Activated naive CD8-positive, alpha-beta T cell (primary cell): ENCODE results near the gene RNU2-1.
A peak's percentile ranks its signal among the peaks of the same experiment; 100 is the strongest.
"Not testable (repeated sequence)": the region's sequence is repeated elsewhere in the genome, so short reads cannot be mapped to it uniquely, and the experiment has no call there.

ENCODE experiments used
- H3K27ac Mint-ChIP-seq: one replicate; pipeline ENCODE4 v1.8.0; 2021; ENCODE audit warnings: mixed read lengths
- H3K27me3 Mint-ChIP-seq: one replicate; pipeline ENCODE4 v1.8.0; 2021; ENCODE audit warnings: mixed read lengths
- H3K36me3 Mint-ChIP-seq: one replicate; pipeline ENCODE4 v1.8.0; 2021; ENCODE audit warnings: mixed read lengths
- H3K4me1 Mint-ChIP-seq: one replicate; pipeline ENCODE4 v1.8.0; 2021; ENCODE audit warnings: low read depth, mixed read lengths
- H3K4me3 Mint-ChIP-seq: one replicate; pipeline ENCODE4 v1.8.0; 2021; ENCODE audit warnings: mild to moderate bottlenecking, mixed read lengths
- H3K9me3 Mint-ChIP-seq: one replicate; pipeline ENCODE4 v1.8.0; 2021; ENCODE audit warnings: low read depth, mixed read lengths

Gene RNU2-1

DNA sequence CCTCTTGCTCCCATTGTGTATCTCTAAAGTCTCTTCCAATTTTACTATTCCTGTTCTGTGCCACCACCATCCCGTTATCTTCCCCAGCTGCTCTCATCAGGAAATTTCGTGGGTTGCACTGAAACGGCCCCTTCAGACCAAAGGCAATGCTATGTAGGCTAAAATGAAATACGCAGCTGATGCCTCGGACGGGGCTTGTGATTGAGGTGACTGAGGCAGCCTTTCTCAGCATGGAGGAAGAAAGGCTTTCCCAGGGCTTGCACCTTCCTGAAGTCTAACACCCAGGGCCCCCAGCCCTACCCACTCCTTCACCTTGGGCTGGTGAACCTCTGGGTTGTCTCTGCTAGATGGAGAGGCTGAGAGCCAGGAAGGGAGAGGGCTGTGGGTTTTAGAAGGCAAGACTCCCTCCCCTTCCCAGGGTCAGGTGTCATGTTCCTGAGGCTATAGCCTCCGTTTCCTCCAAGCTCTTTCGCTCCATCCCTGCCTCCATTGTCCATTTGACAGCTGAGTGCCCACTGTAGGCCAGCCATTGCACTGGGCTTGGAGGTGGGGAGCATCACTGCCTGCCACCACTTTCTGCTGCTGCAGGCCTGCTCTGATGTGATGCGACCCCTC lies 13.2 kb downstream of the RNU2-1 start:
- H3K27ac Mint-ChIP-seq, result no peak overlapping the region
- H3K9me3 Mint-ChIP-seq, result no peaks in the 10 kb centered on the region
- H3K4me1 Mint-ChIP-seq, result peaks cover 31% of the 10 kb centered on the region
- no peak overlapping the region for H3K4me3 Mint-ChIP-seq
- no peaks in the 10 kb centered on the region for H3K27me3 Mint-ChIP-seq
- H3K36me3 Mint-ChIP-seq, result peaks cover 7% of the 10 kb centered on the region

- Mint-ChIP-seq H3K27ac (peak overlapping the region; percentile 64), H3K36me3 (peaks cover 7% of the 10 kb centered on the region), H3K4me1 (peaks cover 32% of the 10 kb centered on the region), H3K27me3 (no peaks in the 10 kb centered on the region), H3K9me3 (no peaks in the 10 kb centered on the region), H3K4me3 (no peak overlapping the region)
Measured at GRCh38 chr17:43219746-43220380, 13.9 kb downstream of the RNU2-1 start.

DNA sequence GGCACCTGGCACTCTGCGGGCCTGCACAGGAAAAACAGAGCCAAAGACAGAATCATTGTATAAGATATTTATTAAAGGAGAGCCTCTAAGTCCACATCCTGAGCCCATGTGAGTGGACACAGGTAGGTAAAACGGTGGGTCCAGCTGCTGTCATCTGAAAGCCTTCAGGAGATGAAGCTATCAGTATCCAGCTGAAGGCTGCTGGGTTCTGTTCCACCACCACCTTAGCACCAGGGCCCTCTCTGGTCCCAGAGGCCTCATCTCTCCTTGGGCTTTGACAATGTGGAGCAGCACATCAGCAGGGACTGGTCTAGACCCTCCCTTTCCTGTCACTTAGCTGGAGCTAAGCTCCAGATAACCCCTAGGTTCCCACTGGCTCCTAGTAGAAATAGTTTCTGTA lies 14.8 kb downstream of the RNU2-1 start:
- Mint-ChIP-seq H3K9me3 (no peaks in the 10 kb centered on the region), H3K4me1 (peaks cover 33% of the 10 kb centered on the region), H3K4me3 (no peak overlapping the region), H3K36me3 (peaks cover 5% of the 10 kb centered on the region), H3K27ac (peak overlapping the region; percentile 50), H3K27me3 (no peaks in the 10 kb centered on the region)

DNA sequence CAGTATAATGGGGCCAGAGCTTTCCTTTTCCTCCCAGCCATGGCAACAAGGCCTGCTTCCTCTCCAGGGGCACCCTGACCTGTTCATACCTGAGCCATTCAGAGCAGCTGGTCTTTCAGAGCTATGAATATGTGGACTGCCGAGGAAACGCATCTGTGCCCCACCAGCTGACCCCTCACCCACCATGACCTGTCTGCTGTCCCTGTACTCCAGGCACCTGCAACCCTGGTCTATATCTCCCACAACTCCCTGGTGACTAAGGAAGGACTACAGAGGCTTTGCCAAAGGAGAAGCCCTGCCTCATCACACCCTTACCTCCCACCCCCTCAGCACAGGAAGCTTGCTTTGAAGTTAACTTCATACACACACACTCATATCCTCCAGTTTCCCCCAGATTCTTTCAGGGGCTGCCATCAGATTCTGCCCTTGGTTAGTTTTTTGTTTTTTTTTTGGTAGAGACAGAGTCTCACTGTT lies 16.1 kb downstream of the RNU2-1 start:
- Mint-ChIP-seq H3K36me3 (peaks cover 2% of the 10 kb centered on the region), H3K27ac (peak overlapping the region; percentile 83), H3K4me3 (peak overlapping the region; percentile 79), H3K27me3 (no peaks in the 10 kb centered on the region), H3K4me1 (peaks cover 47% of the 10 kb centered on the region), H3K9me3 (no peaks in the 10 kb centered on the region)

DNA sequence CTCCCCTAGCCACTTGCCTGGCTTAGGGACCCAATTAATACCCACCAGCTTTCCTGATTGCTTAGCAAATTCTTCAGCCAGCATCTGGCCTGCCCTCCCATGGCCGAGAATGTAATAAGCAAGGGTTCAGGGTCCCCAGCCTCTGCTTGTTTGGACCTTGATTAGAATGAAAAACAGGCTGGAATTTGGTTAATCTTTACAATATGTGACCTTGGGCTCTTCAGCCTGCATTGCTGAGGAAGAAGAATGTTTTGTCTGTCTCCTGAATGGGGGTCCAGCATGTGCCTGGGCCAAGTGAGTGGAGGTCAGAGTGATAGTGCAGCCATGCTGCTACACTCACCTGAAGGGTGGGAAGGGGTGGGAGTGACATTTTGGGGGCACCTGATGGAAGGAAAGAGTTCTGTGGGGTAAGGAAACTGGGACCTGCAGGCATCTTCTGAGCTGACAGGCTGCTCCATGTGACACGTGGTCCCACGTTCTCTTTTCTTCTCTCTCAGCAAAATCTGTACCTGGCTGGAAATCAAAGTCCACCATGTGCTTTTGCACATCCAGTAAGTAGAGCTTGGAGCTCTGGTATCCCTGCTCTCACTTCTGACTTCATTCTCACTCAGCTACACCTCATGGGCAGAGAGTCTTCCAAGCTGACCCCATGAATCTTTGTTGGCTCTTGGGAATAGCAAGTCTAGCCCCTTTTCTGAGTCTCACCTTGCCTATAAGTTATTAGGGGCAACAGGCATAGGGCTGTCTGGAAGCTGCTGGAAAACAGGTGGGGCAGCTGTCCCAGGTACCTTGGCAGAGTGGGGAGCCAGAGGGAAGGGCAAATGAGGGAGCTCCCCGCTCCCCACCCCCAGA lies 16.8 kb downstream of the RNU2-1 start:
- Mint-ChIP-seq H3K4me1 (peaks cover 53% of the 10 kb centered on the region), H3K27ac (peak overlapping the region; percentile 83), H3K36me3 (peaks cover 2% of the 10 kb centered on the region), H3K27me3 (no peaks in the 10 kb centered on the region), H3K4me3 (no peak overlapping the region), H3K9me3 (no peaks in the 10 kb centered on the region)

DNA sequence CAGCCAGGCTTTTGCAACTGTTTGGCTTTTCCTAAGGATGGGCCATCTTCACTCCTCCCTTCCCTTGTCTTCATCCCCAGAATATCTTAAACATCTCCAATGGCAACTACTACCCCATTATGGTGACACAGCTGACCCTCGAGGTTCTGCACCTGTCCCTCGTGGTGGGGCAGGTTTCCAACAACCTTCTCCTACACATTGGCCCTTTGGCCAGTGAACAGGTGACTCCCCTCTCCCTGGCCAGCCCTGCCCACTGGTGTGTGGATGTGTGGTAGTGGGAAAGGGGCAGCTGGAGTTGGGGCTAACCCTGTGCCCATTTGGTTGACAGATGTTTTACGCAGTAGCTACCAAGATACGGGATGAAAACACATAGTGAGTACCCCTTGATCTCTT lies 17.4 kb downstream of the RNU2-1 start:
- Mint-ChIP-seq H3K36me3 (peaks cover 2% of the 10 kb centered on the region), H3K4me1 (peaks cover 54% of the 10 kb centered on the region), H3K27me3 (no peaks in the 10 kb centered on the region), H3K4me3 (no peak overlapping the region), H3K9me3 (no peaks in the 10 kb centered on the region), H3K27ac (no peak overlapping the region)

- Mint-ChIP-seq H3K4me1 (peaks cover 63% of the 10 kb centered on the region), H3K4me3 (no peak overlapping the region), H3K9me3 (no peaks in the 10 kb centered on the region), H3K27ac (no peak overlapping the region), H3K27me3 (no peaks in the 10 kb centered on the region), H3K36me3 (peaks cover 4% of the 10 kb centered on the region)
Measured at GRCh38 chr17:43215341-43215740, 18.4 kb downstream of the RNU2-1 start.

GRCh38 chr17:43213545-43213944 lies 20.2 kb downstream of the RNU2-1 start:
- peak overlapping the region; percentile 16 for H3K27ac Mint-ChIP-seq
- peaks cover 2% of the 10 kb centered on the region for H3K36me3 Mint-ChIP-seq
- H3K4me3 Mint-ChIP-seq, result peak overlapping the region; percentile 96
- no peaks in the 10 kb centered on the region for H3K27me3 Mint-ChIP-seq
- no peaks in the 10 kb centered on the region for H3K9me3 Mint-ChIP-seq
- H3K4me1 Mint-ChIP-seq, result peaks cover 57% of the 10 kb centered on the region

GRCh38 chr17:43212641-43213490 lies 20.9 kb downstream of the RNU2-1 start:
- H3K36me3 Mint-ChIP-seq, result peaks cover 2% of the 10 kb centered on the region
- peaks cover 50% of the 10 kb centered on the region for H3K4me1 Mint-ChIP-seq
- H3K27ac Mint-ChIP-seq, result peak overlapping the region; percentile 96
- peak overlapping the region; percentile 96 for H3K4me3 Mint-ChIP-seq
- no peaks in the 10 kb centered on the region for H3K9me3 Mint-ChIP-seq
- H3K27me3 Mint-ChIP-seq, result no peaks in the 10 kb centered on the region

DNA sequence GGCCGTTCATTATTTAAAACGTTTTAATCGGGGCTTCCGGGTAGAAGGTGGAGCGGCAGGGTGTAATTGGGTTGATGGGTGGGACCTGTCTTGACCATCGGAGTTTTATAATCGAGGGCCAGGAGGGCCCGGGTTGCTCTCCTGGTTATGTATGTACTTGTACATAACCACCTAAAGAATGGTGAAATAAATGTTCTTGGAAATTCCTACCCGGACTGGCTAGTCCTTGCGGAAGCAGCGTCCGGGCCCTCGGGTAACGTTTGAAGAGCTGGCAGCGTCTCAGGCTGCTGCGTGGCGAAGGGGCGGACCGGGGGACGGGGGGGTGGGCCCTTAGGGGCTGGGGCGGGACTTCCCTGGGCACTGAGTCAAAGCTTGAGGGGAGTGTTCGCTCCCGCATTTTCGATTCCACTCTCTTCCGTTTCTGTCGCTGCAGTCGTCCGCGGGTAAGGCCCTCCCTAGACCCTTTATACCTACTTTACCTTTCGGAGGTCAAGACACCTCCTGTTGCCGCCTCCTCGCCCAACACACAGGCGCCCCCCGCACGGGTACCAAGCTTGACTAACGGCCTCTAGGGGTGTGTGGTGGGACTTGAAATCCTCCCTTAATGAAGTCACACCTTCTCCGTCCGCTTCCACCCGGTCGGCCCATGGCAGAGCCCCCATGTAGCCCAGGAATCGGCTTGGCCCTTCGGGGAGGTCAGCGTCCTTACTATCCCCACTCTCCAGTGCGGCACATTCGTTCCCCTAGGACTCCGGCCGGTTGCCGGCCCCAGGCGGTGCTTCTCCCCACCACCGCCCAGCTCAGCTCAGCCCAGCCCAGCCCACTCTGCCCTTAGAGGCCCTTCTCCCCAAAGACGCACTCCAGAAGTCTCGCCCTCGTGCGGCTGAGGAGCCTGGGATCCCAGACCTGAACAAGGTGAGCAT lies 22.0 kb downstream of the RNU2-1 start, which contains the start of gene TMEM106A:
TSS of gene TMEM106A (plus strand) at position 396 of the 923 bp plus-strand sequence. CDS start 1,167 bp downstream, outside the sequence.
- Mint-ChIP-seq H3K4me3 (peak within 1 kb of the TSS; percentile 96), H3K4me1 (peaks cover 39% of the 10 kb centered on the region), H3K36me3 (peaks cover 2% of the 10 kb centered on the region), H3K27me3 (no peaks in the 10 kb centered on the region), H3K9me3 (no peaks in the 10 kb centered on the region), H3K27ac (peak within 1 kb of the TSS; percentile 96)

- H3K36me3 Mint-ChIP-seq, result peaks cover 3% of the 10 kb centered on the region
- H3K27ac Mint-ChIP-seq, result peak overlapping the region; percentile 96
- H3K4me3 Mint-ChIP-seq, result peak overlapping the region; percentile 96
- H3K4me1 Mint-ChIP-seq, result peaks cover 36% of the 10 kb centered on the region
- no peaks in the 10 kb centered on the region for H3K27me3 Mint-ChIP-seq
- H3K9me3 Mint-ChIP-seq, result no peaks in the 10 kb centered on the region
Measured at GRCh38 chr17:43211123-43211479, 22.7 kb downstream of the RNU2-1 start.

GRCh38 chr17:43210576-43210975 lies 23.2 kb downstream of the RNU2-1 start:
- Mint-ChIP-seq H3K4me3 (peak overlapping the region; percentile 96), H3K27me3 (no peaks in the 10 kb centered on the region), H3K4me1 (peaks cover 33% of the 10 kb centered on the region), H3K36me3 (peaks cover 4% of the 10 kb centered on the region), H3K27ac (peak overlapping the region; percentile 96), H3K9me3 (no peaks in the 10 kb centered on the region)

GRCh38 chr17:43203013-43203412 lies 30.8 kb downstream of the RNU2-1 start:
- H3K9me3 Mint-ChIP-seq, H3K4me3 Mint-ChIP-seq, H3K27me3 Mint-ChIP-seq, H3K4me1 Mint-ChIP-seq, H3K36me3 Mint-ChIP-seq, H3K27ac Mint-ChIP-seq: not testable (repeated sequence)

DNA sequence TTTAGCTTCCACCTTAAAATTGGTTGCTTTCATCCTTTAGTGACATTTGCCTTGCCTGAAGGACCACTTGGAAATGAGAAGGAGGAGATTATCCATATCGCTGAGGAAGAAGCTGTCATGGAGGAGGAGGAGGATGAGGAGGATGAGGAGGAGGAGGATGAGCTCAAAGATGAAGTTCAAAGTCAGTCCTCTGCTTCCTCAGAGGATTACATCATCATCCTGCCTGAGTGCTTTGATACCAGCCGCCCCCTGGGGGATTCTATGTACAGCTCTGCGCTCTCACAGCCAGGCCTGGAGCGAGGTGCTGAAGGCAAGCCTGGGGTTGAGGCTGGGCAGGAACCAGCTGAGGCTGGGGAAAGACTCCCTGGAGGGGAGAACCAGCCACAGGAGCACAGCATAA lies 33.6 kb downstream of the RNU2-1 start:
- Mint-ChIP-seq H3K36me3 (peaks cover 11% of the 10 kb centered on the region), H3K4me3 (no peak overlapping the region), H3K9me3 (no peaks in the 10 kb centered on the region), H3K27me3 (no peaks in the 10 kb centered on the region), H3K4me1 (peaks cover 6% of the 10 kb centered on the region), H3K27ac (peak overlapping the region; percentile 54)
